Osteoblast (primary cell): ENCODE data around the gene MEX3B. TPM values are rescaled to one million over a fixed set of nuclear protein-coding genes. Genes with fewer than 3 reads are reported as not detected.

Experiments used
- DNase-seq: peaks from one replicate; pipeline ENCODE4 v3.0.0; 2011; ENCODE audit warnings: low spot score, mixed read lengths; ENCODE audit not compliant: insufficient read length; ENCODE audit errors: missing footprints
- H2AFZ ChIP-seq: 2 replicates; pipeline ENCODE4 v1.6.0; 2011; ENCODE audit warnings: mild to moderate bottlenecking, low read length
- H3K27ac ChIP-seq: 2 replicates; pipeline ENCODE4 v1.5.1; 2011; ENCODE audit warnings: mild to moderate bottlenecking, low read depth, low read length, moderate library complexity
- H3K27me3 ChIP-seq: 2 replicates; pipeline ENCODE4 v1.6.0; 2012; ENCODE audit warnings: mild to moderate bottlenecking, control low read depth, inconsistent platforms, low read length, moderate library complexity; ENCODE audit not compliant: insufficient read depth
- H3K36me3 ChIP-seq: 2 replicates; pipeline ENCODE4 v1.5.1; 2011; ENCODE audit warnings: mild to moderate bottlenecking, low read length, control low read depth, moderate library complexity; ENCODE audit not compliant: insufficient read depth
- H3K4me1 ChIP-seq: 2 replicates; pipeline ENCODE4 v1.5.1; 2011; ENCODE audit warnings: mild to moderate bottlenecking, low read length, control low read depth, moderate library complexity; ENCODE audit not compliant: insufficient read depth
- H3K4me2 ChIP-seq: 2 replicates; pipeline ENCODE4 v1.6.0; 2011; ENCODE audit warnings: mild to moderate bottlenecking, low read length; ENCODE audit not compliant: insufficient read depth
- H3K4me3 ChIP-seq: fragments of 200-600 bp; sonication (generic); 3 replicates; pipeline ENCODE4 v1.5.1; 2012; ENCODE audit warnings: mild to moderate bottlenecking, low read length, inconsistent platforms; ENCODE audit not compliant: insufficient read depth
- H3K79me2 ChIP-seq: 2 replicates; pipeline ENCODE4 v1.6.0; 2012; ENCODE audit warnings: mild to moderate bottlenecking, low read length, control low read depth, inconsistent platforms; ENCODE audit not compliant: insufficient read depth
- H3K9me3 ChIP-seq: 2 replicates; pipeline ENCODE4 v1.5.1; 2011; ENCODE audit warnings: low read depth, low read length, control low read depth
- H4K20me1 ChIP-seq: 2 replicates; pipeline ENCODE4 v1.6.0; 2012; ENCODE audit warnings: mild to moderate bottlenecking, low read length, control low read depth; ENCODE audit not compliant: insufficient read depth
- total RNA-seq: library from RNA; depleted of rRNA; stranded (reverse); fragments of >200 nt; gene quantifications from 2 replicates; pipeline ENCODE4 v1.2.3, GENCODE V29; 2012
- TF ChIP-seq, protein P1 (sequence below): IDR thresholded peaks from 2 replicates; pipeline ENCODE4 v1.5.1; 2011; ENCODE audit warnings: mild to moderate bottlenecking, low read depth, low read length, moderate library complexity; ENCODE audit errors: extremely low read depth

The MEX3B gene
- total RNA-seq, 1 donor: 15.2 TPM

DNA sequence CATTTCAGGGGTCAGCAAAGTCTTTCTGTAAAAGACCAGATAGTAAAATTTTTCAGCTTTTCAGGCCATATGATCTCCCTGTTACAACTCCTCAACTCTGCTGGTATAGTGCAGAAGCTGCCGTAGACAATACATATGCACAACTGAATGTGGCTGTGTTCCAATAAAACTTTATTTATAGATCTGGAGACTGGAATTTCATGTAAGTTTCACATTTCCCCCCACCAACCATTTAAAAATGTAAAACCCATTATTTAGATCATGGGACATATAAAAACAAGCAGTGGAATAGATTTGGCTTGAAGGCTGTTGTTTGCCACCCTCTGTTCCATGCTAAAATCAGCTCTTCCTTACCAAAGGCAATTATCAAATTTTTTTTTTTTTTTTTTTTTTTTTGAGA, 28.8 kb upstream of the MEX3B start:
- Histone ChIP-seq H3K27ac (no peak overlapping the region), H3K4me2 (no peak overlapping the region), H4K20me1 (no peaks in the 10 kb centered on the region), H3K36me3 (no peaks in the 10 kb centered on the region), H3K9me3 (no peaks in the 10 kb centered on the region), H3K79me2 (no peaks in the 10 kb centered on the region), H3K4me3 (no peak overlapping the region), H3K27me3 (peaks cover 10% of the 10 kb centered on the region), H2AFZ (no peak overlapping the region), H3K4me1 (no peaks in the 10 kb centered on the region)
- TF ChIP-seq, protein P1, sequence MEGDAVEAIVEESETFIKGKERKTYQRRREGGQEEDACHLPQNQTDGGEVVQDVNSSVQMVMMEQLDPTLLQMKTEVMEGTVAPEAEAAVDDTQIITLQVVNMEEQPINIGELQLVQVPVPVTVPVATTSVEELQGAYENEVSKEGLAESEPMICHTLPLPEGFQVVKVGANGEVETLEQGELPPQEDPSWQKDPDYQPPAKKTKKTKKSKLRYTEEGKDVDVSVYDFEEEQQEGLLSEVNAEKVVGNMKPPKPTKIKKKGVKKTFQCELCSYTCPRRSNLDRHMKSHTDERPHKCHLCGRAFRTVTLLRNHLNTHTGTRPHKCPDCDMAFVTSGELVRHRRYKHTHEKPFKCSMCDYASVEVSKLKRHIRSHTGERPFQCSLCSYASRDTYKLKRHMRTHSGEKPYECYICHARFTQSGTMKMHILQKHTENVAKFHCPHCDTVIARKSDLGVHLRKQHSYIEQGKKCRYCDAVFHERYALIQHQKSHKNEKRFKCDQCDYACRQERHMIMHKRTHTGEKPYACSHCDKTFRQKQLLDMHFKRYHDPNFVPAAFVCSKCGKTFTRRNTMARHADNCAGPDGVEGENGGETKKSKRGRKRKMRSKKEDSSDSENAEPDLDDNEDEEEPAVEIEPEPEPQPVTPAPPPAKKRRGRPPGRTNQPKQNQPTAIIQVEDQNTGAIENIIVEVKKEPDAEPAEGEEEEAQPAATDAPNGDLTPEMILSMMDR: no peak
- no peak for DNase-seq

DNA sequence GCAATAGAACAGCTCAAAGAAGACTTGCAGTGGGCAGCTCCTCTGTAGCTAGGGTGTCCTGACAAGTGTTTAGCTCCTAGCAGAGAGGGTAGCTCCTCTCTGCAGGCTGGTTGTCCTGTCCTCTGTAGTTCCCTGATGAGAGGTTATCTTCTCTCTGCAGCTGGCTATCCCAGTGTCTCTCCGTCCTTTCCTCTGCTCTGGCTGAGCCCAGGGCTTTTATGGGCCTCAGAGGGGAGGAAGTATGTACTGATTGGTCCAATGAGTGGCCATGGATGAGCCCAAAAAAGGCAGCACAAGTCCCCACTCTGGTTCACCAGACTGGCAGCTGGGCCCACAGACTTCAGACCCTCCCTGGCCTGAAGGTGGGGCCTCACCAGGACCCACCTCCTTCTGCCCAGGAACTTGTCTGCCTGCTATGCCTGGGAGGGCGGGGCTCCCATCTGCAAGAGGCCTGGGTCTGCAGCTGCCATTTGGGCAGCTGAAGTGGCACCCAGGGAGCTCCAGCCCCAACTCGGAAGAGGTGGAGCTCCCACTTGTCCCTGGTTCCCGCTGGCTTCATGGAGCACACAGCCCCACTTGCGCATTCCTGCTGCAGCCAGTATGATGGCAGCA, 27.2 kb upstream of the MEX3B start:
- H2AFZ ChIP-seq: no peak overlapping the region
- H3K27me3 ChIP-seq: peaks cover 7% of the 10 kb centered on the region
- H3K27ac ChIP-seq: no peak overlapping the region
- H3K4me3 ChIP-seq: no peak overlapping the region
- TF ChIP-seq, protein P1: no peak
- H3K79me2 ChIP-seq: no peaks in the 10 kb centered on the region
- H3K4me2 ChIP-seq: no peak overlapping the region
- H3K36me3 ChIP-seq: no peaks in the 10 kb centered on the region
- no peaks in the 10 kb centered on the region for H3K9me3 ChIP-seq
- H3K4me1 ChIP-seq: no peaks in the 10 kb centered on the region
- no peaks in the 10 kb centered on the region for H4K20me1 ChIP-seq
- DNase-seq: no peak

- no peaks in the 10 kb centered on the region for H3K9me3 ChIP-seq
- H3K27ac ChIP-seq: no peak overlapping the region
- TF ChIP-seq, protein P1: no peak
- no peaks in the 10 kb centered on the region for H3K4me1 ChIP-seq
- no peaks in the 10 kb centered on the region for H3K79me2 ChIP-seq
- no peak overlapping the region for H2AFZ ChIP-seq
- H3K36me3 ChIP-seq: no peaks in the 10 kb centered on the region
- DNase-seq: no peak
- no peaks in the 10 kb centered on the region for H4K20me1 ChIP-seq
- H3K27me3 ChIP-seq: peaks cover 14% of the 10 kb centered on the region
- no peak overlapping the region for H3K4me2 ChIP-seq
- H3K4me3 ChIP-seq: no peak overlapping the region
Observed at GRCh38 chr15:82066455-82066854, 20.6 kb upstream of the MEX3B start.

GRCh38 chr15:82064824-82065223, 19.0 kb upstream of the MEX3B start:
- H3K27ac ChIP-seq: no peak overlapping the region
- H3K27me3 ChIP-seq: peaks cover 13% of the 10 kb centered on the region
- peak; percentile 90 for DNase-seq
- H3K4me3 ChIP-seq: no peak overlapping the region
- no peaks in the 10 kb centered on the region for H4K20me1 ChIP-seq
- H3K4me2 ChIP-seq: no peak overlapping the region
- no peaks in the 10 kb centered on the region for H3K4me1 ChIP-seq
- TF ChIP-seq, protein P1: no peak
- no peaks in the 10 kb centered on the region for H3K36me3 ChIP-seq
- no peaks in the 10 kb centered on the region for H3K79me2 ChIP-seq
- H2AFZ ChIP-seq: peak overlapping the region; percentile 56
- no peaks in the 10 kb centered on the region for H3K9me3 ChIP-seq
